ENCODE data around the gene ZNF76. TPM values are rescaled to one million over a fixed set of nuclear protein-coding genes. Genes with fewer than 3 reads are reported as not detected.

Gene ZNF76
- total RNA-seq, 5 donors from 2014 or later (not counting 1 experiment from before 2014, with no cell fraction given), result 72.7 to 91.3 (median 84.8) TPM

GRCh38 chr6:35223396-35223795 lies 36.1 kb upstream of the ZNF76 start:
- Mint-ChIP-seq H3K4me1 (no peaks in the 10 kb centered on the region), H3K9me3 (no peaks in the 10 kb centered on the region), H3K4me3 (no peak overlapping the region), H3K27ac (no peak overlapping the region), H3K27me3 (peaks cover 13 to 21% of the 10 kb centered on the region in 2 donors), H3K36me3 (no peaks in the 10 kb centered on the region)
- ATAC-seq (replicated peaks in 1 of 4) (no peak), DNase-seq (no peak)
- Histone ChIP-seq H3K27me3 (replicated peaks in 1 of 2; ENCODE audit: control insufficient read depth in 2 of 2, extremely low read depth in 1 of 2, insufficient read depth in 2 of 2, low read length in 1 of 2) (peaks cover 0 to 14% of the 10 kb centered on the region in 2 experiments), H3K9me3 (no peaks in the 10 kb centered on the region), H3K4me3 (ENCODE audit: control insufficient read depth in 1 of 2, extremely low read depth in 1 of 2, low read length in 1 of 2) (no peak overlapping the region), H3K4me1 (ENCODE audit: control insufficient read depth in 1 of 2, extremely low read depth in 1 of 2, insufficient read depth in 2 of 2, low read length in 2 of 2) (no peaks in the 10 kb centered on the region), H3K27ac (ENCODE audit: low read length) (no peak overlapping the region), H3K36me3 (ENCODE audit: control insufficient read depth in 2 of 2, extremely low read depth in 1 of 2, insufficient read depth in 1 of 2, low read length in 1 of 2) (no peaks in the 10 kb centered on the region)
- ChIA-PET CTCF (no interaction called here), POLR2A (no interaction called here)
- WGBS (ENCODE audit: insufficient coverage), result 40% methylated on average over 1 of the region's 2 CpGs

GRCh38 chr6:35224720-35225119 lies 34.8 kb upstream of the ZNF76 start:
- H3K9me3 ChIP-seq, result no peaks in the 10 kb centered on the region
- POLR2A ChIA-PET, result no interaction called here
- H3K4me3 ChIP-seq (ENCODE audit: control insufficient read depth in 1 of 2, extremely low read depth in 1 of 2, low read length in 1 of 2), result no peak overlapping the region
- H3K9me3 Mint-ChIP-seq, result no peaks in the 10 kb centered on the region
- no peaks in the 10 kb centered on the region for H3K36me3 ChIP-seq (ENCODE audit: control insufficient read depth in 2 of 2, extremely low read depth in 1 of 2, insufficient read depth in 1 of 2, low read length in 1 of 2)
- H3K27ac ChIP-seq (ENCODE audit: low read length), result no peak overlapping the region
- no peaks in the 10 kb centered on the region for H3K4me1 Mint-ChIP-seq
- DNase-seq, result no peak
- H3K36me3 Mint-ChIP-seq, result no peaks in the 10 kb centered on the region
- ATAC-seq (replicated peaks in 1 of 4), result no peak
- H3K27me3 Mint-ChIP-seq, result peaks cover 4 to 13% of the 10 kb centered on the region in 2 donors
- no peaks in the 10 kb centered on the region for H3K4me1 ChIP-seq (ENCODE audit: control insufficient read depth in 1 of 2, extremely low read depth in 1 of 2, insufficient read depth in 2 of 2, low read length in 2 of 2)
- no peak overlapping the region for H3K4me3 Mint-ChIP-seq
- CTCF ChIA-PET, result no interaction called here
- H3K27me3 ChIP-seq (replicated peaks in 1 of 2; ENCODE audit: control insufficient read depth in 2 of 2, extremely low read depth in 1 of 2, insufficient read depth in 2 of 2, low read length in 1 of 2), result peaks cover 0 to 7% of the 10 kb centered on the region in 2 experiments
- no peak overlapping the region for H3K27ac Mint-ChIP-seq
- WGBS (ENCODE audit: insufficient coverage), result 100% methylated on average over 1 of the region's 4 CpGs

GRCh38 chr6:35228481-35228880 lies 31.1 kb upstream of the ZNF76 start:
- Mint-ChIP-seq H3K36me3 (no peaks in the 10 kb centered on the region), H3K27ac (no peak overlapping the region), H3K4me1 (peaks cover 0 to 6% (median 0%) of the 10 kb centered on the region in 3 donors), H3K4me3 (no peak overlapping the region), H3K9me3 (no peaks in the 10 kb centered on the region), H3K27me3 (no peaks in the 10 kb centered on the region)
- POLR2A ChIA-PET, result no interaction called here
- CTCF ChIA-PET, result no interaction called here
- Histone ChIP-seq H3K4me1 (ENCODE audit: control insufficient read depth in 1 of 2, extremely low read depth in 1 of 2, insufficient read depth in 2 of 2, low read length in 2 of 2) (no peaks in the 10 kb centered on the region), H3K27me3 (replicated peaks in 1 of 2; ENCODE audit: control insufficient read depth in 2 of 2, extremely low read depth in 1 of 2, insufficient read depth in 2 of 2, low read length in 1 of 2) (no peaks in the 10 kb centered on the region), H3K4me3 (ENCODE audit: control insufficient read depth in 1 of 2, extremely low read depth in 1 of 2, low read length in 1 of 2) (no peak overlapping the region), H3K9me3 (no peaks in the 10 kb centered on the region), H3K36me3 (ENCODE audit: control insufficient read depth in 2 of 2, extremely low read depth in 1 of 2, insufficient read depth in 1 of 2, low read length in 1 of 2) (no peaks in the 10 kb centered on the region), H3K27ac (ENCODE audit: low read length) (no peak overlapping the region)
- DNase-seq (no peak), ATAC-seq (replicated peaks in 1 of 4) (no peak)
- WGBS (ENCODE audit: insufficient coverage), result 91% methylated on average over 5 of the region's 6 CpGs

- Mint-ChIP-seq H3K27ac (no peak overlapping the region), H3K9me3 (no peaks in the 10 kb centered on the region), H3K27me3 (no peaks in the 10 kb centered on the region), H3K4me1 (peaks cover 0 to 6% (median 0%) of the 10 kb centered on the region in 3 donors), H3K36me3 (peaks cover 4% of the 10 kb centered on the region), H3K4me3 (no peak overlapping the region)
- DNase-seq (no peak), ATAC-seq (replicated peaks in 1 of 4) (no peak)
- no peaks in the 10 kb centered on the region for H3K4me1 ChIP-seq (ENCODE audit: control insufficient read depth in 1 of 2, extremely low read depth in 1 of 2, insufficient read depth in 2 of 2, low read length in 2 of 2)
- CTCF ChIA-PET, result no interaction called here
- no CpG with 5 or more reads among the region's 5 CpGs for WGBS (ENCODE audit: insufficient coverage)
- H3K36me3 ChIP-seq (ENCODE audit: control insufficient read depth in 2 of 2, extremely low read depth in 1 of 2, insufficient read depth in 1 of 2, low read length in 1 of 2), result no peaks in the 10 kb centered on the region
- no peaks in the 10 kb centered on the region for H3K9me3 ChIP-seq
- H3K27ac ChIP-seq (ENCODE audit: low read length), result no peak overlapping the region
- H3K4me3 ChIP-seq (ENCODE audit: control insufficient read depth in 1 of 2, extremely low read depth in 1 of 2, low read length in 1 of 2), result no peak overlapping the region
- POLR2A ChIA-PET, result no interaction called here
- no peaks in the 10 kb centered on the region for H3K27me3 ChIP-seq (replicated peaks in 1 of 2; ENCODE audit: control insufficient read depth in 2 of 2, extremely low read depth in 1 of 2, insufficient read depth in 2 of 2, low read length in 1 of 2)
Observed at GRCh38 chr6:35229304-35229703, 30.2 kb upstream of the ZNF76 start.

GRCh38 chr6:35230498-35230897 lies 29.0 kb upstream of the ZNF76 start:
- CTCF ChIA-PET, result interaction anchor here in 1 of 2 donors (1.0 kb wide), 1 partner anchor 9 kb away, joined by 3 read pairs; no protein-coding TSS in a partner anchor
- ATAC-seq (replicated peaks in 1 of 4) (no peak), DNase-seq (no peak)
- Histone ChIP-seq H3K4me1 (ENCODE audit: control insufficient read depth in 1 of 2, extremely low read depth in 1 of 2, insufficient read depth in 2 of 2, low read length in 2 of 2) (no peaks in the 10 kb centered on the region), H3K4me3 (ENCODE audit: control insufficient read depth in 1 of 2, extremely low read depth in 1 of 2, low read length in 1 of 2) (no peak overlapping the region), H3K27me3 (replicated peaks in 1 of 2; ENCODE audit: control insufficient read depth in 2 of 2, extremely low read depth in 1 of 2, insufficient read depth in 2 of 2, low read length in 1 of 2) (no peaks in the 10 kb centered on the region), H3K36me3 (ENCODE audit: control insufficient read depth in 2 of 2, extremely low read depth in 1 of 2, insufficient read depth in 1 of 2, low read length in 1 of 2) (no peaks in the 10 kb centered on the region), H3K9me3 (no peaks in the 10 kb centered on the region), H3K27ac (ENCODE audit: low read length) (no peak overlapping the region)
- H3K9me3 Mint-ChIP-seq, result no peaks in the 10 kb centered on the region
- H3K4me1 Mint-ChIP-seq, result peaks cover 0 to 6% (median 0%) of the 10 kb centered on the region in 3 donors
- H3K27ac Mint-ChIP-seq, result no peak overlapping the region
- peaks cover 4% of the 10 kb centered on the region for H3K36me3 Mint-ChIP-seq
- no peaks in the 10 kb centered on the region for H3K27me3 Mint-ChIP-seq
- 100% methylated on average over 1 of the region's 1 CpG for WGBS (ENCODE audit: insufficient coverage)
- no peak overlapping the region for H3K4me3 Mint-ChIP-seq
- POLR2A ChIA-PET, result no interaction called here

- DNase-seq, result no peak
- Histone ChIP-seq H3K4me1 (ENCODE audit: control insufficient read depth in 1 of 2, extremely low read depth in 1 of 2, insufficient read depth in 2 of 2, low read length in 2 of 2) (no peaks in the 10 kb centered on the region), H3K27ac (ENCODE audit: low read length) (no peak overlapping the region), H3K9me3 (no peaks in the 10 kb centered on the region), H3K27me3 (replicated peaks in 1 of 2; ENCODE audit: control insufficient read depth in 2 of 2, extremely low read depth in 1 of 2, insufficient read depth in 2 of 2, low read length in 1 of 2) (no peaks in the 10 kb centered on the region), H3K36me3 (ENCODE audit: control insufficient read depth in 2 of 2, extremely low read depth in 1 of 2, insufficient read depth in 1 of 2, low read length in 1 of 2) (no peaks in the 10 kb centered on the region), H3K4me3 (ENCODE audit: control insufficient read depth in 1 of 2, extremely low read depth in 1 of 2, low read length in 1 of 2) (no peak overlapping the region)
- H3K36me3 Mint-ChIP-seq, result peaks cover 4% of the 10 kb centered on the region
- no CpG with 5 or more reads among the region's 1 CpG for WGBS (ENCODE audit: insufficient coverage)
- ATAC-seq (replicated peaks in 1 of 4), result no peak
- H3K4me3 Mint-ChIP-seq, result no peak overlapping the region
- CTCF ChIA-PET, result interaction anchor here in 1 of 2 donors (0.7 to 1.0 kb wide), 2 partner anchors 9 to 348 kb away, joined by 3 read pairs; no protein-coding TSS in a partner anchor
- H3K27me3 Mint-ChIP-seq, result no peaks in the 10 kb centered on the region
- H3K27ac Mint-ChIP-seq, result no peak overlapping the region
- no peaks in the 10 kb centered on the region for H3K9me3 Mint-ChIP-seq
- POLR2A ChIA-PET, result no interaction called here
- peaks cover 0 to 6% (median 0%) of the 10 kb centered on the region in 3 donors for H3K4me1 Mint-ChIP-seq
Observed at GRCh38 chr6:35230950-35231349, 28.6 kb upstream of the ZNF76 start.

- no peaks in the 10 kb centered on the region for H3K4me1 ChIP-seq (ENCODE audit: control insufficient read depth in 1 of 2, extremely low read depth in 1 of 2, insufficient read depth in 2 of 2, low read length in 2 of 2)
Observed at GRCh38 chr6:35231563-35231962, 28.0 kb upstream of the ZNF76 start.

More at GRCh38 chr6:35231563-35231962, 28.0 kb upstream of the ZNF76 start:
- Mint-ChIP-seq H3K4me1 (peaks cover 0 to 6% (median 0%) of the 10 kb centered on the region in 3 donors), H3K27me3 (no peaks in the 10 kb centered on the region), H3K27ac (no peak overlapping the region), H3K36me3 (peaks cover 4% of the 10 kb centered on the region), H3K9me3 (no peaks in the 10 kb centered on the region), H3K4me3 (no peak overlapping the region)
- CTCF ChIA-PET, result interaction anchor here in 1 of 2 donors (0.7 kb wide), 1 partner anchor 347 kb away, joined by 3 read pairs; no protein-coding TSS in a partner anchor
- no peaks in the 10 kb centered on the region for H3K27me3 ChIP-seq (replicated peaks in 1 of 2; ENCODE audit: control insufficient read depth in 2 of 2, extremely low read depth in 1 of 2, insufficient read depth in 2 of 2, low read length in 1 of 2)
- POLR2A ChIA-PET, result interaction anchor here in 1 of 2 donors (0.6 kb wide), 1 partner anchor 26 kb away, joined by 5 read pairs; no protein-coding TSS in a partner anchor
- ATAC-seq (replicated peaks in 1 of 4), result no peak
- H3K36me3 ChIP-seq (ENCODE audit: control insufficient read depth in 2 of 2, extremely low read depth in 1 of 2, insufficient read depth in 1 of 2, low read length in 1 of 2), result no peaks in the 10 kb centered on the region
- H3K9me3 ChIP-seq, result no peaks in the 10 kb centered on the region
- no peak for DNase-seq
- WGBS (ENCODE audit: insufficient coverage), result 94% methylated on average over 7 of the region's 7 CpGs
- H3K4me3 ChIP-seq (ENCODE audit: control insufficient read depth in 1 of 2, extremely low read depth in 1 of 2, low read length in 1 of 2), result no peak overlapping the region
- no peak overlapping the region for H3K27ac ChIP-seq (ENCODE audit: low read length)

All from T-cell (primary cell).